ENCODE results near the gene OCSTAMP.

GRCh38 chr20:46557231-46557956 lies 6.9 kb upstream of the OCSTAMP start:
- TF ChIP-seq ETV6 (conservative IDR thresholded peaks at IDR 0.05 in 1 of 2, IDR thresholded peaks at IDR 0.05 in 1 of 2; ENCODE audit: borderline replicate concordance in 1 of 2, low read depth in 1 of 2) (no peak), MEF2A (IDR thresholded peaks at IDR 0.05; ENCODE audit: insufficient read depth, low read depth, low read length) (no peak), POLR2AphosphoS5 (IDR thresholded peaks at IDR 0.05; ENCODE audit: low read length) (no peak), BACH1 (IDR thresholded peaks at IDR 0.05; ENCODE audit: borderline replicate concordance) (no peak)
